NCI-H2171 treated with DMSO at 0.1 percent for 48 hours (cell line): Measurements from ENCODE around the gene CLEC4F.

Source experiments
- DNase-seq: peaks from one replicate; lab custom pipeline; 2025; lab: John Stamatoyannopoulos, UW

CLEC4F gene

GRCh38 chr2:70785137-70785911 is 35.1 kb downstream of the CLEC4F start:
- peak; percentile 74 for DNase-seq

GRCh38 chr2:70784320-70784719 is 36.1 kb downstream of the CLEC4F start:
- no peak for DNase-seq

- no peak for DNase-seq
Observed at GRCh38 chr2:70779911-70780545, 40.4 kb downstream of the CLEC4F start.

GRCh38 chr2:70779491-70779890 is 40.9 kb downstream of the CLEC4F start:
- DNase-seq, result no peak

GRCh38 chr2:70778676-70779075 is 41.7 kb downstream of the CLEC4F start:
- DNase-seq, result no peak

GRCh38 chr2:70777450-70777849 is 42.9 kb downstream of the CLEC4F start:
- DNase-seq, result no peak

GRCh38 chr2:70776266-70776665 is 44.1 kb downstream of the CLEC4F start:
- DNase-seq, result no peak

- no peak for DNase-seq
Observed at GRCh38 chr2:70775141-70775540, 45.3 kb downstream of the CLEC4F start.

- DNase-seq, result no peak
Observed at GRCh38 chr2:70772486-70773155, 47.8 kb downstream of the CLEC4F start.

GRCh38 chr2:70771446-70771845 is 49.0 kb downstream of the CLEC4F start:
- DNase-seq, result no peak

- no peak for DNase-seq
Observed at GRCh38 chr2:70769450-70769849, 50.9 kb downstream of the CLEC4F start.

- peak; percentile 43 for DNase-seq
Observed at GRCh38 chr2:70768590-70769085, 51.8 kb downstream of the CLEC4F start.

GRCh38 chr2:70767699-70768589 is 52.5 kb downstream of the CLEC4F start, which contains the start of gene ADD2:
TSS of gene ADD2 (minus strand) at chr2:70768200. CDS start at chr2:70706408, 61,792 bp downstream.
- DNase-seq, result peak; percentile 62

GRCh38 chr2:70767079-70767698 is 53.2 kb downstream of the CLEC4F start:
- DNase-seq, result peak; percentile 78

GRCh38 chr2:70766357-70767078 is 53.9 kb downstream of the CLEC4F start:
- no peak for DNase-seq

- DNase-seq, result no peak
Observed at GRCh38 chr2:70765507-70765906, 54.9 kb downstream of the CLEC4F start.

GRCh38 chr2:70759446-70759845 is 61.0 kb downstream of the CLEC4F start:
- no peak for DNase-seq
